Measurements from ENCODE around the gene NPL.

- TF ChIP-seq YY1 (IDR thresholded peaks at IDR 0.05; ENCODE audit: low read depth): no peak
- no peak for TF ChIP-seq CTCF (IDR thresholded peaks at IDR 0.05)
- TF ChIP-seq MAX (IDR thresholded peaks at IDR 0.05; ENCODE audit: low read depth): no peak
- no peak for TF ChIP-seq POLR2AphosphoS5 (IDR thresholded peaks at IDR 0.05; ENCODE audit: low read depth, low read length)
- no peak for TF ChIP-seq RAD21 (IDR thresholded peaks at IDR 0.05; ENCODE audit: low read length)
- no peak for TF ChIP-seq REST (IDR thresholded peaks at IDR 0.05; ENCODE audit: low read depth, low read length)
- no peak for TF ChIP-seq EP300 (IDR thresholded peaks at IDR 0.05; ENCODE audit: borderline replicate concordance in 1 of 2, low read depth in 1 of 2, low read length in 1 of 2)
Measured at GRCh38 chr1:182861994-182862393, 72.4 kb downstream of the NPL start.
